ENCODE measurements around the gene PAX2. TPM values are rescaled to one million over a fixed set of nuclear protein-coding genes. Genes with fewer than 3 reads are reported as not detected.
"Not testable (repeated sequence)": the region's sequence is repeated elsewhere in the genome, so short reads cannot be mapped to it uniquely, and the experiment has no call there.

Gene PAX2
- not detected for total RNA-seq

DNA sequence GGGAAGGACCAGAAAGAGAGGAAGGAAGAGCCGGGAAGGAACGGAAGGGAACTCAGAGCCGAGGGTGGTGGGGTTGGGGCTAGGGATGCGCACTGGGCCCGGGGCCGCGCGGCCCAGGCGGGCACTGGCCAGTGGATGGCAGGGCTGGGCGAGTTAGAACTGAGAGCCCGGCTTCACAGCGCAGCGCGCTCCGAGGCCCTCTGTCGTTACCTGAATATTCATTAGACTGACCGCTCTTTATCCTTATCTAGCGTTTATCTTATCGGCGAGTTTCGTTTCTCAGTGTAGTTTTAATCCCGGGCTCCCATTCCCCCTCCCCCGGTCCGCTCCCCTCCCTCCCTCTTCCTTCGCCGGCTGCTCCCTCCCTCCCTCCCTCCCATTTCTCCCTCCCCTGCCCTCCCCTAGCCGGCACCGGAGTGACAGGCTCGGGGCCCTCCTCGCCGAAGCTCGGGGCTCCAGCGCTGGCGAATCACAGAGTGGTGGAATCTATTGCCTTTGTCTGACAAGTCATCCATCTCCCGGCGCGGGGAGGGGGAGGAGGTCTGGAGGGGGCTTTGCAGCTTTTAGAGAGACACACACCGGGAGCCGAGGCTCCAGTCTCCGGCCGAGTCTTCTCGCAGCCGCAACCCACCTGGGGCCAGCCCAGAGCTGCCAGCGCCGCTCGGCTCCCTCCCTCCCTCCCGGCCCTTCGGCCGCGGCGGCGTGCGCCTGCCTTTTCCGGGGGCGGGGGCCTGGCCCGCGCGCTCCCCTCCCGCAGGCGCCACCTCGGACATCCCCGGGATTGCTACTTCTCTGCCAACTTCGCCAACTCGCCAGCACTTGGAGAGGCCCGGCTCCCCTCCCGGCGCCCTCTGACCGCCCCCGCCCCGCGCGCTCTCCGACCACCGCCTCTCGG lies at the start of gene PAX2:
TSS of gene PAX2 (plus strand) at position 596 of the 895 bp plus-strand sequence. CDS start 679 bp downstream, outside the sequence.
- Mint-ChIP-seq H3K36me3 (ENCODE audit: insufficient read depth) (no peaks in the 10 kb centered on the region), H3K4me3 (peak within 1 kb of the TSS; percentile 66), H3K27me3 (ENCODE audit: low read depth) (peaks cover 83% of the 10 kb centered on the region), H3K4me1 (ENCODE audit: low read depth) (peaks cover 42% of the 10 kb centered on the region), H3K9me3 (no peaks in the 10 kb centered on the region)
- DNase-seq (no peak), ATAC-seq (peak in 1 of 2 donors; percentile 19)

DNA sequence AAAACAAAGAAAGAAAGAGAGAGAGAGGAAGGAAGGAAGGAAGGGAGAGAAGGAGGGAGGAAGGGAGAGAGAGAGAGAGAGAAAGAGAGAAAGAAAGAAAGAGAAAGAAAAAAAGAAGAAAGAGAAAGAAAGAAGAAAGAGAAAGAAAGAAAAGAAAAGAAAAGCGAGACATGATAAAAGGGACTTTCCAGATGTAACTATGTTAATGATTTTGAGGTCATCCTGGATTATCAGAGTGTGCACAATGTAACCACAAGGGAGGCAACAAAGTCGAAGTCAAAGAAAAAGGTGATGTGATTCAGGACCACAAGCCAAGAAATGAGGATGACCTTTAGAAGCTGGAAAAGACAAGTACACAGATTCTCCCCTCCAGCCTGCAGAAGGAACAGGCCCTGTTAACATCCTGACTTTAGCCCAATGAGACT lies 48.9 kb upstream of the PAX2 start:
- H3K4me3 Mint-ChIP-seq, result no peak overlapping the region

DNA sequence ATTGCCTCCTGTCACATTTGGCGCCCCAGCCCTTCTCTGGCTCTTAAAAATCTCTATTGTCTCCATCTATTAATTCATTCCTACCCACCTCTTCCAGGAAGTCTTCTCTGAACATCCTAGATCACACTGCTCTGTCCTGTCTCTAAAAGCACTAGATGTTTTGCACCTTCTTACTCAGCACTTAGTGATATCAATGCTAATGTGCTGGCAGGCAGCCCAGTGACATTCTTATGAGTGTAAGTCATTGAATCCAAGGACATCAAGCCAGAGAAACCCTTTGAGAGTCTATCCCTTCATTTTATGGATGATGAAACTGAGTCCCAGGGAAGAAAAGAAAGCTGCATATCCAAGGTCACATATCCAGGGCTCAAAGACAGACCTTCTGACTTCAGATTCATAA lies 48.3 kb upstream of the PAX2 start:
- ATAC-seq (no peak), DNase-seq (no peak)
- Mint-ChIP-seq H3K4me1 (ENCODE audit: low read depth) (peaks cover 2% of the 10 kb centered on the region), H3K27me3 (ENCODE audit: low read depth) (peaks cover 14% of the 10 kb centered on the region), H3K9me3 (no peaks in the 10 kb centered on the region), H3K4me3 (no peak overlapping the region), H3K36me3 (ENCODE audit: insufficient read depth) (no peaks in the 10 kb centered on the region)

More for the DNA sequence above, 48.9 kb upstream of the PAX2 start:
- ATAC-seq (peak; percentile 60 to 73), DNase-seq (no peak)
- Mint-ChIP-seq H3K4me1 (ENCODE audit: low read depth) (peaks cover 2% of the 10 kb centered on the region), H3K27me3 (ENCODE audit: low read depth) (peaks cover 15% of the 10 kb centered on the region), H3K36me3 (ENCODE audit: insufficient read depth) (no peaks in the 10 kb centered on the region), H3K9me3 (no peaks in the 10 kb centered on the region)

DNA sequence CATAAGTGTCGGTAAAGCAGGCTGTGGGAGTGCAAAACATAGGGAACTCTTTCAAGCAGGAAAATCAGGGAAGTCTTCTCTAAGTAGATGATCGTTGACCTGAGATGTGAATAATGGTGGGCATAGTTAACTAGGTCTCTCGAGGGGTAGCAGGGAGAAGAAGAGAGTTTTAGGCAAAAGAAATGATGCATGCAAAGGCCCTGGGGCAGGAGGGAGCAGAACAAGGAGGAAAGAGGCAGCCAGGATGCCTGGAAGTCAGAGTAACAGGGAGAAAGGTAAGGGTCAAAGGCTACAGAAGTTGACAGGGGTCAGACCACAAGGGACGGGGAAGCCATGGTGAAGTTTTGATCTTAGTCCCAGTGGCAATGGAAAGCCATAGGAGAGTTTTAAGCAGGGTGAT lies 47.8 kb upstream of the PAX2 start:
- Mint-ChIP-seq H3K9me3 (no peaks in the 10 kb centered on the region), H3K4me1 (ENCODE audit: low read depth) (peaks cover 2% of the 10 kb centered on the region), H3K4me3 (no peak overlapping the region), H3K27me3 (ENCODE audit: low read depth) (peaks cover 10% of the 10 kb centered on the region), H3K36me3 (ENCODE audit: insufficient read depth) (no peaks in the 10 kb centered on the region)
- DNase-seq (no peak), ATAC-seq (no peak)

DNA sequence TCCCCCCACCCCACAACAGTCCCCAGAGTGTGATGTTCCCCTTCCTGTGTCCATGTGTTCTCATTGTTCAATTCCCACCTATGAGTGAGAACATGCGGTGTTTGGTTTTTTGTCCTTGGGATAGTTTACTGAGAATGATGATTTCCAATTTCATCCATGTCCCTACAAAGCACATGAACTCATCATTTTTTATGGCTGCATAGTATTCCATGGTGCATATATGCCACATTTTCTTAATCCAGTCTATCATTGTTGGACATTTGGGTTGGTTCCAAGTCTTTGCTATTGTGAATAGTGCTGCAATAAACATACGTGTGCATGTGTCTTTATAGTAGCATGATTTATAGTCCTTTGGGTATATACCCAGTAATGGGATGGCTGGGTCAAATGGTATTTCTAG lies 43.7 kb upstream of the PAX2 start:
- H3K36me3 Mint-ChIP-seq (ENCODE audit: insufficient read depth); H3K4me3 Mint-ChIP-seq; DNase-seq; H3K9me3 Mint-ChIP-seq; H3K4me1 Mint-ChIP-seq (ENCODE audit: low read depth); ATAC-seq: not testable (repeated sequence)
- H3K27me3 Mint-ChIP-seq (ENCODE audit: low read depth), result peaks cover 30% of the 10 kb centered on the region

DNA sequence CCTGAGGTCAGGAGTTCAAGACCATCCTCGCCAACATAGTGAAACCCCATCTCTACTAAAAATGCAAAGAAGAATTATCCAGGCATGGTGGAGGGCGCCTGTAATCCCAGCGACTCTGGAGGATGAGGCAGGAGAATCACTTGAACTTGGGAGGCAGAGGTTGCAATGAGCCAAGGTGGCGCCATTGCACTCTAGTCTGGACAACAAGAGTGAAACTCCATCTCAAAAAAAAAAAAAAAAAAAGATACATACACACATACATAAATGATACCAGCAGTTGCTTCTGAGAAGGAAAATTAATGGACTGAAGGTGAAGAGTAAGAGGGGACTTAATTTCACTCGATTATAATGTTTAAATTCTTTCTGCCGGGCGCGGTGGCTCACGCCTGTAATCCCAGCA lies 40.2 kb upstream of the PAX2 start:
- no peak for ATAC-seq
- no peaks in the 10 kb centered on the region for H3K9me3 Mint-ChIP-seq
- H3K4me1 Mint-ChIP-seq (ENCODE audit: low read depth), result no peaks in the 10 kb centered on the region
- H3K36me3 Mint-ChIP-seq (ENCODE audit: insufficient read depth), result no peaks in the 10 kb centered on the region
- no peak overlapping the region for H3K4me3 Mint-ChIP-seq
- peaks cover 48% of the 10 kb centered on the region for H3K27me3 Mint-ChIP-seq (ENCODE audit: low read depth)
- DNase-seq, result no peak

DNA sequence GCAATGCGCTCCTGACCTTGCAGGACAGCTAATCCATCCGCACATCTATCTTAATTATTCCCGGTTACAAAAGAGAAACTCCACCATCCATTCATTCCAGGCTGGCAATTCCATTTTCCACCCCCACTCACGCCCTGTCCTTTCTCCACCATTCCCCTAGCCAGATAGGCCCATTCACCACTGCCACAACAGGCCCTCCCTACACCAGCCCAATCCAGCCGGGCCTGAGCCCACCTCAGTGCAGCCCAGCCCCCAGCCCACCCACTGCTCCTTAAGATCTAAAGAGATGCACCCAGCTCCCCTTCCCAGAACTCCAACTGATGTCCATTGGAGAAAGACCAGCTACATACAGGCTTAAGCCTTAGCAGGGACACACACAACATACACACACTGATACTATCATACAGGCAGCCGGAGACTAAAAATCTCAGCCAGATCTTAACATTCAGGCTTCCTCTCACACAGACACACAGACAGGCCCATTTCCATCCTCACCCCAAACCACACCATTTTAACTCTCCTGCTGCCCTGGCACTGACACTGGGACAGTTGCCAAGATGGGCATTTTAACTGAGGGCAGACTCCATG lies 38.0 kb upstream of the PAX2 start:
- DNase-seq (no peak), ATAC-seq (no peak)
- no peaks in the 10 kb centered on the region for H3K9me3 Mint-ChIP-seq
- peaks cover 66% of the 10 kb centered on the region for H3K27me3 Mint-ChIP-seq (ENCODE audit: low read depth)
- H3K4me3 Mint-ChIP-seq, result no peak overlapping the region
- no peaks in the 10 kb centered on the region for H3K4me1 Mint-ChIP-seq (ENCODE audit: low read depth)
- no peaks in the 10 kb centered on the region for H3K36me3 Mint-ChIP-seq (ENCODE audit: insufficient read depth)

DNA sequence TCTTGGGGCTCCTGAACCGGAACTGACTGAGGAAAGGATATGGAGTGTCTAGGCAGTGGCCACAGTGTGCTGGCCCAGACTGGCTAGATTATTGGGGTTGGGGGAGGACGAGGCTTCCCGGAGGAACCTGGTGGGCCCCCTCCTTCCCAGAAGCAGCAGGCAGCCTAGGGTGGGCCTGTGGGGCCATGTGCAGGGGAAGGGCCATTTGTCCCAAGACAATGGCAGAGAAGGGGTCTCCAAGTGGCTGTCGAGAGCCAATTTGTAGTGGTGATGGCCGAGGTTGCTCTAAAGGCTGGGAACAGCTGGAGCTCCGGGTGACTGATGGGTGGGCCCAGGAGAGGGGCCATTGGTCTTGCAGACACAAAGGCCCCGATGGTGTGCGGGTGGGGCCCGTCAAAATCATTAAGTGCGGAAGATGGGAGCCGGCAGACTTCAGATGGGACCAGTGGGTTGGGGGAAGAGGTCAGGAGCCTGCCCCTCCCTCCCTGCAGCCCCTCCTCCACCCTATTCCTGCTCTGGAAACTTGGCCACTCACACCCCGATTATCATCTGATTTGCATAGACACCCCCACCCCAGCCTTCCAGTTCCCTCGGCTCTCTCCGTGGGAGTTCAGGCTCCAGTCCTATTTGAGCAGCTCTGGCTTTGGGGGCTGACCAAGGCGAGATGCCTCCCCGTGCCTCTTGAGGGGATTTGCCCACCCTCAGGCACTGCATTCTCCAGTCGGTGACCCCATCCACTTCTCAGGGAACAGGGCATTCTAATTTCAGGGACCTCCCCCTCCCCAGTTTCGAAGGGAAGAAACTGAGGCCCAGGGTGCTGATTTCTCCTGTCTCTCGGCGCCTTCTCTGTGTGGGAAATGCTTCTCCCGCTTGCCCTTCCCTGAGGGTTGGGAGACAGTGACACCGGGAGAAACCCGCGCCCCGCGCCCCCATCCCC lies 36.0 kb upstream of the PAX2 start:
- ATAC-seq (no peak), DNase-seq (no peak)
- Mint-ChIP-seq H3K27me3 (ENCODE audit: low read depth) (peaks cover 76% of the 10 kb centered on the region), H3K4me1 (ENCODE audit: low read depth) (peaks cover 3% of the 10 kb centered on the region), H3K9me3 (no peaks in the 10 kb centered on the region), H3K4me3 (no peak overlapping the region), H3K36me3 (ENCODE audit: insufficient read depth) (no peaks in the 10 kb centered on the region)

DNA sequence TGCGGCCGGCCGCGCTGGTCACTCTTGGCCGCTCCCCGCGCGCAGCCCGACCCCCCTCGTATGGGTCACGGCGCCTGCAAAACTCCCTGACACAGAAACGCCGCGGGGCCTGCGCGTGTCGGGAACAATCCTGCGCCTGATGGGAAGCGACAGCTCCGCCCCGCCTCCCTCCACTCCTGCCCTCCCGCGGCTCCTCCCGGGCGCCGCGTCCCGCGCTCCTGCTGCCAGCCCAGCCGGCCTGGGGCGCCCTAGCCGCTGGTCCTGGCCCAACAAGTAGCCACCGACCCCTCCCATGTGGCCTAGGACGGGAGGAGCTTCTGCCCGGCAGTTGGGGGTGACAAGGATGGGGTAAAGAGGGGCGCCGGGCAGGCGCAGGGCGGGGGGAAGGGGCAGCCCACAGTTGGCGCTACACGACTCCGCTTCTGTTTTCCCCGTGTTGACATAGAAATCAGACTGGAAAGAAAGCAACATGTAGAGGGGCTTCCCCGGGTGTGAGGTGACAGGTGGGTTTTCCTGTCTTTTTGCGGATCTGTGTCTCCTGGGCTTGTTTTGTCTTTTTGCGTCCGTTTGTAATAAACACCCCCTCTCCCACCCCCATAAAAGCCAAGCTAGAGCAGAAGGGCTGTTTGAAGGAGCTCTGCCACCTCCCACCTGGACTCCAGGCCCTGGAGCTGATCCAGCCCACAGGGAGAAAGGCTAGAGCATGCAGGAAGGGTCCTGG lies 35.1 kb upstream of the PAX2 start:
- Mint-ChIP-seq H3K4me3 (no peak overlapping the region), H3K4me1 (ENCODE audit: low read depth) (peaks cover 5% of the 10 kb centered on the region), H3K36me3 (ENCODE audit: insufficient read depth) (no peaks in the 10 kb centered on the region), H3K27me3 (ENCODE audit: low read depth) (peaks cover 78% of the 10 kb centered on the region), H3K9me3 (no peaks in the 10 kb centered on the region)
- DNase-seq (no peak), ATAC-seq (no peak)

DNA sequence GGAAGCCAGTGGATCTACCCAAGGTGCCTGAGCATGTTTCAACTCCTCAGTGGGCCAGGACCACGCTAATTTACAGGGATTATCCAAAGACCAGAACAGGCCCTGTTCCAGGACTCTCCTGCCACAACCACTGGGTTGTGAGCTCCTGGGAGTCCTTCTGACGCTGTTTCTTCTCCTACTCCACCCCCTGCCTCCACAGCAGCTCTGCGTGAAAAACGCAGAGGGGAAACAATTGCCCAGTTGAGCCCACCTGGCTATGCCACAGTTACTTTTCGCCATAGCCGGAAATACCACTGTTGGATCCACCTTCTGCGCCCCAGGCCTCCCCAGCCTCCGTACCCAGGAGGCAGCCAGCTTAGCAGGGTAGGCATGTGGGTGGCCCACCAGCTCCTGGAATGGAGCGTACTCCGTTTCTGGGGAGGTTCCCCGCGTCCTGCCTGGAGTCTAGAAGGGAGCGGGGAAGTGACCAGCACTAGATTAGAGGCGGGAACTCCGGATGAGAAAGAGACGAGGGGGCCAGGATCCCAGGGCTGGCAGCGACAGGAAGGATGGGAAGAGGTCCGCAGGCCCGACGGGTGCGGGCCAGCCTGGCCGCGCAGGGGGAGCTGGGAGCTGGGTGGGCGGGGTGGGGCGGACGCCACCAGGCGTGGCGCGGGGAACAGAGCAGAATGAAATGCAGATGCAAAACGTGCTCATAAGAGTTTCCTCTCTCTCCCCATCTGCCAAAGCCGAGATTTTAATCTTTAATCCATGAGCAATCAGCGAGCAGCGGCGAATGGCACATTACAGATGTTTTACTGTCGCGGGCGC lies 32.1 kb upstream of the PAX2 start:
- Mint-ChIP-seq H3K4me3 (no peak overlapping the region), H3K27me3 (ENCODE audit: low read depth) (peaks cover 76% of the 10 kb centered on the region), H3K9me3 (no peaks in the 10 kb centered on the region), H3K4me1 (ENCODE audit: low read depth) (peaks cover 6% of the 10 kb centered on the region), H3K36me3 (ENCODE audit: insufficient read depth) (no peaks in the 10 kb centered on the region)
- ATAC-seq, result no peak
- no peak for DNase-seq

DNA sequence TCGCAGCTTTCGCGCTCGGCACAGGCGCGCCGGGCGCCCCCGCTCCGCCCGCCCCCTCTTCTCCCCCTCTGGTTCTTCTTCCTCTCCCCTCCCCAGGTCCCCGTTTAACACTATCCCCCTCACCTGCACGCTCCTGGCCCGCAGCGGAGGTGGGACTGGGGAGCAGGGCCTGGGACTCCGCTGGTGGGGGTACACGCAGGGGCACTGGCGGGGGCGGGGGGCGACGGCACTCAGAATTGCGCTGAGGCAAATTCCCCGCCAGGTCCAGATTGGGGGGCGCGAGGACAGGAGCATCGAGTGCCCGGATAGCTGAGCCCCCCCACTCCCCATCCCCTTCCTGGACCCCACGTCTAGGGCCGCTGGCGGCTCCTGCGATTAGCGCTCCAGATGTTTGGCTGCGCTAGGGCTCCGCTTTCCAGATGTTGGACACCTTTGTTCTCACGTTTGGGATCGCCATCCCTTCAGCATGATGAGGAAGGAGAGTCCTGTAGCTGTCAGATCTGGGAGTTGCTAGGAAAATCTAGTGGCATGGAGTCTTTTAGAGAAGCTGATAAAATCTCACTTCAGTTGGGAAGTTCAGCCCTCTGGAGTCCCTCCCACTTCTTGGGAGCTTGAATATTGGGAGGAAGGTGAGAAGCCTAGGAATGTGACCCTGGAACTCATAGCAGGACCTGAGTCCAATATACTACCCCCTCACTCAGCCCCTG lies 31.4 kb upstream of the PAX2 start:
- Mint-ChIP-seq H3K4me1 (ENCODE audit: low read depth) (peaks cover 6% of the 10 kb centered on the region), H3K27me3 (ENCODE audit: low read depth) (peaks cover 75% of the 10 kb centered on the region), H3K36me3 (ENCODE audit: insufficient read depth) (no peaks in the 10 kb centered on the region), H3K9me3 (no peaks in the 10 kb centered on the region), H3K4me3 (no peak overlapping the region)
- ATAC-seq (no peak), DNase-seq (no peak)

DNA sequence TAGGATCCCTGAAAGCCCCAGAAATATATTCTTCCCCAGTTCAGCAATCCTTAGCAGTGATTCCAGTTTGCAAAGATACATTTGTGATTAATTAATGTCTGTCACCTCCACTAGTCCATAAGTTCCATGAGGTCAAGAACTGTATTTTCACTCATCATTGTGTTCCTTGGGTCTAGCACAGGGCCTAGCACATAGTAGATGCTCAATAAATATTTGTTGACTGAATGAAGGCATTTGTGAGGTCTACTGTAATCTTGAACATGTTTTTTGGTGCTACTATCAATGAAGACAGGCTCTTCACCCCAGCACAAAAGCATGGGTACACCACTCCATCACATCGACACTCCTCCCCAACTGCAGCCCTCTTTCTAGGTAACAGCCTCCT lies 30.8 kb upstream of the PAX2 start:
- DNase-seq, result no peak
- Mint-ChIP-seq H3K36me3 (ENCODE audit: insufficient read depth) (no peaks in the 10 kb centered on the region), H3K4me1 (ENCODE audit: low read depth) (peaks cover 6% of the 10 kb centered on the region), H3K9me3 (no peaks in the 10 kb centered on the region), H3K4me3 (no peak overlapping the region), H3K27me3 (ENCODE audit: low read depth) (peaks cover 75% of the 10 kb centered on the region)
- no peak for ATAC-seq

DNA sequence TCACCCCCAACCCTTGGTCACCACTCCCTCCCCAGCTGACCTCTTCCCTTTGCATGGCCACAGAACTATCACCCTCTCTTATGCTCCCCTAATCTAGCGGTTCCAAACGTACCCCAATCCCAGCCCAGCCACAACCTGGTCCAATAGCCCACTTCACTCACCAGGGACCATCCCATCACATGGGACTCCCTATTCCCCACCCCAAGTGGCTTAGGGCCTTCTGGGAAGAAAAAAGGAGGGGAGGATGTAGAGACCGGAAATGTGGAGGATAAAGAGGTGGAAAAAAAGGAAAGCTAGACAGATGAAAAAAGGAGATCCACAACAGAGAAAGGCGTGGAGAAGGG lies 30.3 kb upstream of the PAX2 start:
- no peaks in the 10 kb centered on the region for H3K9me3 Mint-ChIP-seq
- no peak for DNase-seq
- no peak for ATAC-seq
- peaks cover 79% of the 10 kb centered on the region for H3K27me3 Mint-ChIP-seq (ENCODE audit: low read depth)
- H3K4me3 Mint-ChIP-seq, result peak overlapping the region; percentile 12
- peaks cover 6% of the 10 kb centered on the region for H3K4me1 Mint-ChIP-seq (ENCODE audit: low read depth)
- H3K36me3 Mint-ChIP-seq (ENCODE audit: insufficient read depth), result no peaks in the 10 kb centered on the region

Data from activated T-cell treated with anti-CD3 and anti-CD28 coated beads, Interleukin-2, amount 50 U/mL, for 4 hours (primary cell).